KMS-11 (cell line): ENCODE results near the gene SLC1A4.

Experiments
- H2AFZ ChIP-seq: fragments of 200-600 bp; sonication (generic); 2 replicates; pipeline ENCODE4 v1.6.1; 2016; ENCODE audit warnings: antibody characterized with exemption, mixed run types, low read depth
- H3K27ac ChIP-seq: fragments of 200-600 bp; sonication (generic); 2 replicates; pipeline ENCODE4 v1.6.1; 2016; ENCODE audit warnings: mild to moderate bottlenecking, mixed run types
- H3K27me3 ChIP-seq: fragments of 200-600 bp; sonication (generic); 2 replicates; pipeline ENCODE4 v1.6.1; 2017; ENCODE audit warnings: mild to moderate bottlenecking, low read depth, mixed run types, moderate library complexity; ENCODE audit not compliant: insufficient read depth
- H3K36me3 ChIP-seq: fragments of 200-600 bp; sonication (generic); 2 replicates; pipeline ENCODE4 v1.6.1; 2017; ENCODE audit warnings: mild to moderate bottlenecking, mixed run types; ENCODE audit not compliant: insufficient read depth
- H3K4me1 ChIP-seq: fragments of 200-600 bp; sonication (generic); 2 replicates; pipeline ENCODE4 v1.6.1; 2016; ENCODE audit warnings: mild to moderate bottlenecking, low read depth, mixed run types; ENCODE audit not compliant: poor library complexity, severe bottlenecking
- H3K4me2 ChIP-seq: fragments of 200-600 bp; sonication (generic); 2 replicates; pipeline ENCODE4 v1.7.0; 2016; ENCODE audit warnings: mild to moderate bottlenecking, mixed run types
- H3K4me3 ChIP-seq: fragments of 200-600 bp; sonication (generic); IDR thresholded peaks from 2 replicates; pipeline ENCODE4 v1.6.1; 2017; ENCODE audit warnings: low read depth, low read length, mixed read lengths; ENCODE audit not compliant: insufficient read depth
- H3K79me2 ChIP-seq: fragments of 200-600 bp; sonication (generic); 2 replicates; pipeline ENCODE4 v1.6.1; 2016; ENCODE audit warnings: low read depth, mixed run types; ENCODE audit not compliant: insufficient read depth
- H3K9ac ChIP-seq: fragments of 200-600 bp; sonication (generic); 2 replicates; pipeline ENCODE4 v1.6.1; 2016; ENCODE audit warnings: mild to moderate bottlenecking, mixed run types
- H4K20me1 ChIP-seq: fragments of 200-600 bp; sonication (generic); 2 replicates; pipeline ENCODE4 v1.6.1; 2016; ENCODE audit warnings: mild to moderate bottlenecking, mixed run types; ENCODE audit not compliant: insufficient read depth
- TF ChIP-seq, protein P1 (sequence below): fragments of 200-600 bp; sonication (generic); conservative IDR thresholded peaks from 2 replicates; pipeline ENCODE4 v1.6.1; 2017; ENCODE audit warnings: low read depth, mild to moderate bottlenecking, antibody characterized with exemption, low read length, moderate library complexity, mixed read lengths

The SLC1A4 gene

DNA sequence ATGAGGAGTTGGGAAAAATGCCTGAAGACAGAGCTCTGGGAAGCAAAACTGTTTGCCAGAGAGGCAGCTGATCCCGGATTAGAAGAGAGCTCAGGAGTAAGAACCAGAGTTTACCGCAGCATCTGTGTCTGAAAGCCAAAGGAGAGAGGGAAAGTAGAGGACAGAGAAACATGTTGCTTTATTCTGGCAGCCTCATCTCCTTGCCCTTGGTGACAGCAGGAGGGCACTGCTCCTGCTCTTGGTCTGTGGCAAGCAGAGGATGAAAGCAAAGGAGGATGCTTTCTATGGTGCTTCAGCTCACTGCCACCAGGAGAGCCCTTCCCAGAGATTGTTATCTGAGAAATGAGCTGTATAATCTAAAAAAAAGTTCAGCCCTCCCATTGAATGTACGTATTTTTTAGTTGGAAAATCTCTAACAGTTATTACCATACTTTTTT is 7.7 kb downstream of the SLC1A4 start:
- no peaks in the 10 kb centered on the region for H3K27me3 ChIP-seq
- no peak overlapping the region for H2AFZ ChIP-seq
- H4K20me1 ChIP-seq, result no peaks in the 10 kb centered on the region; the same call in 1 of the 2 replicates
- no peak overlapping the region for H3K4me2 ChIP-seq
- H3K9ac ChIP-seq, result no peak overlapping the region
- no peak overlapping the region for H3K27ac ChIP-seq
- H3K36me3 ChIP-seq, result no peaks in the 10 kb centered on the region
- TF ChIP-seq, protein P1, sequence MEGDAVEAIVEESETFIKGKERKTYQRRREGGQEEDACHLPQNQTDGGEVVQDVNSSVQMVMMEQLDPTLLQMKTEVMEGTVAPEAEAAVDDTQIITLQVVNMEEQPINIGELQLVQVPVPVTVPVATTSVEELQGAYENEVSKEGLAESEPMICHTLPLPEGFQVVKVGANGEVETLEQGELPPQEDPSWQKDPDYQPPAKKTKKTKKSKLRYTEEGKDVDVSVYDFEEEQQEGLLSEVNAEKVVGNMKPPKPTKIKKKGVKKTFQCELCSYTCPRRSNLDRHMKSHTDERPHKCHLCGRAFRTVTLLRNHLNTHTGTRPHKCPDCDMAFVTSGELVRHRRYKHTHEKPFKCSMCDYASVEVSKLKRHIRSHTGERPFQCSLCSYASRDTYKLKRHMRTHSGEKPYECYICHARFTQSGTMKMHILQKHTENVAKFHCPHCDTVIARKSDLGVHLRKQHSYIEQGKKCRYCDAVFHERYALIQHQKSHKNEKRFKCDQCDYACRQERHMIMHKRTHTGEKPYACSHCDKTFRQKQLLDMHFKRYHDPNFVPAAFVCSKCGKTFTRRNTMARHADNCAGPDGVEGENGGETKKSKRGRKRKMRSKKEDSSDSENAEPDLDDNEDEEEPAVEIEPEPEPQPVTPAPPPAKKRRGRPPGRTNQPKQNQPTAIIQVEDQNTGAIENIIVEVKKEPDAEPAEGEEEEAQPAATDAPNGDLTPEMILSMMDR, result no peak
- peaks cover 34% of the 10 kb centered on the region; the same call in 1 of the 2 replicates for H3K79me2 ChIP-seq
- H3K4me1 ChIP-seq, result peaks cover 28% of the 10 kb centered on the region
- no peak overlapping the region for H3K4me3 ChIP-seq

DNA sequence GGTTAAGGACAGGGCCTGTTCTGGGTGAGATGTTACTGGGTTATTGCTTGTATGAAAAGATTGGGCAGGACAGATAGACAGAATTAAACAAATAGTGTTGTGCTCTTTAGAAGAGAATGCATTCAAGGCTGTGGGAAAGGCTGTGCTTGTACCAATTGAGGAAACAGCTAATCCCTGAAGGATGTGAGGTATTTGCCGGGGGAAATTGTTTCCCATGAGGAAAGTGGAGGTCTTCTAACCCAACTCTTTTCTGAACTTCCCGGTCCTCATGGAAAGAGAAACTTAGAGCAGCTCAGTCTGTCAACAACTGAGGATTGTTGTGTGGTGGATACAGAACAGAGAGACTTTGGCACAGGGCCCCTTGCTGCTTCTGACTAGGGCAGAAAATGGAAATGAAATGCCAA is 9.5 kb downstream of the SLC1A4 start:
- H3K36me3 ChIP-seq, result no peaks in the 10 kb centered on the region
- no peak overlapping the region for H3K27ac ChIP-seq
- no peak overlapping the region for H3K9ac ChIP-seq
- H3K4me2 ChIP-seq, result no peak overlapping the region
- TF ChIP-seq, protein P1, result no peak
- H3K4me3 ChIP-seq, result no peak overlapping the region
- peaks cover 16% of the 10 kb centered on the region; the same call in 1 of the 2 replicates for H3K79me2 ChIP-seq
- no peaks in the 10 kb centered on the region for H3K27me3 ChIP-seq
- no peaks in the 10 kb centered on the region for H4K20me1 ChIP-seq
- no peak overlapping the region for H2AFZ ChIP-seq
- H3K4me1 ChIP-seq, result peaks cover 11% of the 10 kb centered on the region

DNA sequence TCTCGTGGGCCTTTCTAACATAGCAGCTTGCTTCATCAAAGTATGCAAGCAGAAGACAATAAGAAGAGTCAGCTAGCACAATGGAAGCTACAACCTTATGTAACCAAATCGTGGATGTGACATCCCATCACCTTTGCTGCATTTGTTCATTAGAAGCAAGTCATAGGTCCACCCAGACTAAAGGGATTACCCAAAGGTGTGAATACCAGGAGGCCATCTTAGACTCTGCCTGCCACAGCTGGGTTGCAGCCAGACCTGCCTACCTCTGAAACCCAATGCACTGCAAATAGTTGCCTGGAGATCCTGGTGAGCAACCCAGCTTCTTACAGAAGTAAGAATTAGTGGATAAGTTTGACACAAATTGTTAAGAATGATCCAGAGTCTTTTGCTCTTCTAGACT is 10.6 kb downstream of the SLC1A4 start:
- Histone ChIP-seq H3K36me3 (no peaks in the 10 kb centered on the region), H3K9ac (no peak overlapping the region), H3K27ac (no peak overlapping the region), H4K20me1 (no peaks in the 10 kb centered on the region), H3K4me1 (peaks cover 6% of the 10 kb centered on the region), H3K79me2 (peaks cover 7% of the 10 kb centered on the region; the same call in 1 of the 2 replicates), H2AFZ (no peak overlapping the region), H3K4me3 (no peak overlapping the region), H3K4me2 (no peak overlapping the region), H3K27me3 (no peaks in the 10 kb centered on the region)
- TF ChIP-seq, protein P1, result no peak

DNA sequence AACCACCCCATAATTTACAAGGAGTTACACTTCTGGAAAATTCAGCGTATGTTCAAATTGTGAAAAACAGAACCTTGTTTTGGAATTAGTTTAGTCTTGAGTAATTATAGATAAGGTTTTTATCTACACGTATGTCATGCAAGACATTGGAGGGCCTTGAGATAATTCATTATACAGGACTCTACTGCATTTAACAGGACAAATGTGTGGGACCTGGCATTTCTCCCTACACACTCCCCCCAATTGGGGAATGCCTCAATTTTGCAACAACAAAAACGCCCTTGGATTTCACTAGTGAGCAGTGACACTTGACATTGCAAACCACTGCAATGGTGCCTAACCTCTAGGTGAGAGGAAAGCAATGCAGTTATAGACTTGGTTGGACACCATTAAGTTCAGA is 11.4 kb downstream of the SLC1A4 start:
- H3K4me3 ChIP-seq, result no peak overlapping the region
- TF ChIP-seq, protein P1, result no peak
- no peaks in the 10 kb centered on the region; the same call in 1 of the 2 replicates for H3K79me2 ChIP-seq

More for the DNA sequence above, 11.4 kb downstream of the SLC1A4 start:
- H3K27ac ChIP-seq, result no peak overlapping the region
- no peak overlapping the region for H3K4me2 ChIP-seq
- H2AFZ ChIP-seq, result no peak overlapping the region
- no peaks in the 10 kb centered on the region for H3K27me3 ChIP-seq
- peaks cover 6% of the 10 kb centered on the region for H3K4me1 ChIP-seq
- H3K36me3 ChIP-seq, result no peaks in the 10 kb centered on the region
- H3K9ac ChIP-seq, result no peak overlapping the region
- H4K20me1 ChIP-seq, result no peaks in the 10 kb centered on the region
